H1 (cell line): ENCODE data around the gene STEAP2. TPM values are rescaled to one million over a fixed set of nuclear protein-coding genes. Genes with fewer than 3 reads are reported as not detected.

ENCODE experiments used
- CTCF ChIA-PET: fragments of 300-600 bp; sonication (Branson Sonifier 250); formaldehyde crosslinking; loops from one replicate; lab custom pipeline; 2021; ENCODE audit not compliant: partially characterized antibody; lab: Charles Lee
- POLR2A ChIA-PET: fragments of 300-600 bp; sonication (Branson Sonifier 250); formaldehyde crosslinking; loops from one replicate; lab custom pipeline; 2021; ENCODE audit warnings: inconsistent platforms; ENCODE audit not compliant: partially characterized antibody; lab: Charles Lee
- DNase-seq, 2 experiments: peaks; one replicate each; pipeline versions ENCODE4 v3.0.0 to v3.0.0-alpha.2; 2010 to 2022; ENCODE audit warnings: low spot score in 2 of 2, low read depth in 1 of 2, mixed read lengths in 1 of 2
- FAIRE-seq: peaks from 2 replicates; lab custom pipeline; 2011; peaks lifted over from hg19 to GRCh38; lab: Jason Lieb, UNC
- H2AFZ ChIP-seq: 2 replicates; pipeline ENCODE4 v1.8.1; 2012; ENCODE audit warnings: low read length, inconsistent platforms
- H2AK5ac ChIP-seq: 2 replicates; pipeline ENCODE4 v1.6.1; 2013; ENCODE audit warnings: low read depth, low read length
- H2BK120ac ChIP-seq: replicated peaks from 2 replicates; pipeline ENCODE3; 2013; ENCODE audit warnings: low read depth, low read length, inconsistent platforms
- H2BK12ac ChIP-seq: 2 replicates; pipeline ENCODE4 v1.6.1; 2013; ENCODE audit warnings: low read depth, low read length
- H2BK15ac ChIP-seq: 2 replicates; pipeline ENCODE4 v1.6.1; 2013; ENCODE audit warnings: low read length
- H2BK20ac ChIP-seq: 2 replicates; pipeline ENCODE4 v1.6.1; 2013; ENCODE audit warnings: low read length
- H2BK5ac ChIP-seq: 2 replicates; pipeline ENCODE4 v1.6.1; 2013; ENCODE audit warnings: low read depth, low read length
- H3K14ac ChIP-seq: 2 replicates; pipeline ENCODE4 v1.6.1; 2013; ENCODE audit warnings: inconsistent platforms; ENCODE audit not compliant: insufficient read length
- H3K18ac ChIP-seq: 2 replicates; pipeline ENCODE4 v1.6.1; 2013; ENCODE audit warnings: low read length; ENCODE audit errors: extremely low read depth
- H3K23ac ChIP-seq: 2 replicates; pipeline ENCODE4 v1.6.1; 2013; ENCODE audit warnings: inconsistent platforms; ENCODE audit not compliant: insufficient read length
- H3K23me2 ChIP-seq: 2 replicates; pipeline ENCODE4 v1.6.1; 2013; ENCODE audit warnings: low read depth, low read length
- H3K27ac ChIP-seq: 2 replicates; pipeline ENCODE4 v1.6.1; 2011; ENCODE audit warnings: low read depth, low read length, inconsistent platforms
- H3K27me3 ChIP-seq, 4 experiments: replicated peaks in 1 of 4; 1 replicate in 1 of 4; 2 replicates in 3 of 4; pipeline versions ENCODE4 v1.6.1 to v1.8.1; 2011 to 2013; ENCODE audit warnings: low read length in 3 of 4, mild to moderate bottlenecking in 3 of 4, inconsistent platforms in 2 of 4, mixed read lengths in 2 of 4, moderate library complexity in 1 of 4; ENCODE audit not compliant: control insufficient read depth in 3 of 4, insufficient read depth in 3 of 4; ENCODE audit errors: extremely low read depth in 1 of 4
- H3K36me3 ChIP-seq, 4 experiments: 2 replicates each; pipeline versions ENCODE4 v1.6.1 to v1.8.1; 2011 to 2013; ENCODE audit warnings: mild to moderate bottlenecking in 4 of 4, low read length in 3 of 4, moderate library complexity in 2 of 4, control low read depth in 1 of 4, inconsistent platforms in 1 of 4; ENCODE audit not compliant: insufficient read depth in 4 of 4, control insufficient read depth in 2 of 4
- H3K4ac ChIP-seq: replicated peaks from 2 replicates; pipeline ENCODE3; 2013; ENCODE audit warnings: low read length, low read depth, mixed read lengths, inconsistent platforms; ENCODE audit not compliant: insufficient read length
- H3K4me1 ChIP-seq, 4 experiments: replicated peaks in 1 of 4; 1 replicate in 1 of 4; 2 replicates in 3 of 4; pipeline versions ENCODE4 v1.6.1 to v1.8.1; 2011 to 2013; ENCODE audit warnings: low read length in 3 of 4, inconsistent platforms in 2 of 4, mixed read lengths in 1 of 4; ENCODE audit not compliant: insufficient read depth in 4 of 4, control insufficient read depth in 3 of 4
- H3K4me2 ChIP-seq, 2 experiments: 2 replicates each; pipeline versions ENCODE4 v1.6.1 to v1.8.1; 2011 to 2013; ENCODE audit warnings: low read depth in 2 of 2, low read length in 2 of 2, control low read depth in 1 of 2, inconsistent platforms in 1 of 2, mild to moderate bottlenecking in 1 of 2; ENCODE audit not compliant: insufficient read depth in 1 of 2
- H3K4me3 ChIP-seq, 4 experiments: fragments of 200-600, 300-600 bp in 1 of 4; sonication (generic), shearing (Covaris generic), sonication (Bioruptor Twin) in 1 of 4; 2 replicates each; pipeline versions ENCODE4 v1.5.1 to v1.8.1; 2011 to 2016; ENCODE audit warnings: low read length in 4 of 4, low read depth in 3 of 4, control low read depth in 2 of 4, inconsistent platforms in 2 of 4, mild to moderate bottlenecking in 2 of 4, mixed read lengths in 1 of 4, moderate library complexity in 1 of 4; ENCODE audit not compliant: insufficient read depth in 2 of 4; ENCODE audit errors: extremely low read depth in 1 of 4
- H3K56ac ChIP-seq: replicated peaks from 2 replicates; pipeline ENCODE3; 2013; ENCODE audit warnings: low read depth, mild to moderate bottlenecking, mixed read lengths, low read length, inconsistent platforms; ENCODE audit not compliant: insufficient read length
- H3K79me1 ChIP-seq: 2 replicates; pipeline ENCODE4 v1.6.1; 2013; ENCODE audit warnings: low read depth, low read length, control low read depth
- H3K79me2 ChIP-seq, 2 experiments: 2 replicates each; pipeline versions ENCODE4 v1.6.1 to v1.8.1; 2012 to 2013; ENCODE audit warnings: low read length in 2 of 2, mild to moderate bottlenecking in 2 of 2, inconsistent platforms in 1 of 2; ENCODE audit not compliant: insufficient read depth in 2 of 2, control insufficient read depth in 1 of 2
- H3K9ac ChIP-seq, 4 experiments: replicated peaks in 1 of 4; 1 replicate in 1 of 4; 2 replicates in 3 of 4; pipeline versions ENCODE4 v1.6.1 to v1.8.1; 2011 to 2013; ENCODE audit warnings: low read depth in 3 of 4, low read length in 3 of 4, control low read depth in 2 of 4, mild to moderate bottlenecking in 2 of 4, moderate library complexity in 2 of 4, inconsistent platforms in 1 of 4; ENCODE audit errors: extremely low read depth in 1 of 4
- H3K9me3 ChIP-seq, 2 experiments: 2 replicates each; pipeline versions ENCODE4 v1.6.1 to v1.8.1; 2012 to 2013; ENCODE audit warnings: mild to moderate bottlenecking in 2 of 2, moderate library complexity in 2 of 2, control low read depth in 1 of 2, inconsistent platforms in 1 of 2, low read depth in 1 of 2, low read length in 1 of 2, mixed read lengths in 1 of 2; ENCODE audit not compliant: insufficient read depth in 2 of 2
- H4K20me1 ChIP-seq, 2 experiments: replicated peaks in 1 of 2; 2 replicates each; pipeline versions ENCODE3 to v1.8.1; 2011 to 2013; ENCODE audit warnings: inconsistent platforms in 2 of 2, low read length in 2 of 2, mild to moderate bottlenecking in 1 of 2; ENCODE audit not compliant: insufficient read depth in 2 of 2, control insufficient read depth in 1 of 2
- H4K5ac ChIP-seq: 2 replicates; pipeline ENCODE4 v1.6.1; 2013; ENCODE audit warnings: low read length, low read depth, mixed read lengths, inconsistent platforms; ENCODE audit not compliant: insufficient read length
- H4K8ac ChIP-seq: 2 replicates; pipeline ENCODE4 v1.8.0; 2013; ENCODE audit warnings: mild to moderate bottlenecking, moderate library complexity, low read length, inconsistent platforms; ENCODE audit not compliant: insufficient read depth; ENCODE audit errors: extremely low read depth
- H4K91ac ChIP-seq: replicated peaks from 2 replicates; pipeline ENCODE3; 2013; ENCODE audit warnings: low read length, mixed read lengths, inconsistent platforms; ENCODE audit not compliant: insufficient read length
- ASH2L ChIP-seq: fragments of 200-600, 300-600 bp; sonication (generic); IDR thresholded peaks from one replicate; pipeline ENCODE4 v1.7.1; 2017; ENCODE audit warnings: low read length
- ATF3 ChIP-seq: IDR thresholded peaks from 2 replicates; pipeline ENCODE4 v1.6.1; 2011; ENCODE audit warnings: low read depth, mild to moderate bottlenecking, low read length; ENCODE audit not compliant: insufficient read depth
- BRCA1 ChIP-seq: IDR thresholded peaks from 2 replicates; pipeline ENCODE4 v1.6.1; 2012; ENCODE audit warnings: low read depth, low read length, improper control_type of control experiment
- CHD1 ChIP-seq: IDR thresholded peaks from 2 replicates; pipeline ENCODE4 v1.6.1; 2012; ENCODE audit warnings: low read depth, low read length, improper control_type of control experiment
- CTBP2 ChIP-seq: IDR thresholded peaks from 2 replicates; pipeline ENCODE4 v1.7.0; 2011; ENCODE audit warnings: borderline replicate concordance, mild to moderate bottlenecking, moderate library complexity, mixed read lengths, low read length; ENCODE audit not compliant: insufficient read depth, insufficient read length
- E2F6 ChIP-seq: IDR thresholded peaks from 2 replicates; pipeline ENCODE4 v1.6.1; 2012; ENCODE audit warnings: inconsistent platforms
- JUND ChIP-seq: IDR thresholded peaks from 2 replicates; pipeline ENCODE4 v1.6.1; 2011; ENCODE audit warnings: mild to moderate bottlenecking, improper control_type of control experiment, low read length
- RFX5 ChIP-seq: IDR thresholded peaks from 2 replicates; pipeline ENCODE4 v1.6.1; 2011; ENCODE audit warnings: low read depth, low read length, improper control_type of control experiment, borderline replicate concordance
- TBP ChIP-seq: IDR thresholded peaks from 2 replicates; pipeline ENCODE4 v1.6.1; 2011; ENCODE audit warnings: low read depth, low read length, improper control_type of control experiment
- YY1 ChIP-seq: IDR thresholded peaks from 2 replicates; pipeline ENCODE4 v1.6.1; 2011; ENCODE audit warnings: low read depth, mild to moderate bottlenecking, low read length
- WGBS, 2 experiments: shearing (Covaris generic) in 1 of 2; methylation state at CpG; one replicate each; pipeline versions ENCODE4 v1.1.6 to v1.1.7; 2013 to 2015; ENCODE audit warnings: low lambda C conversion rate in 2 of 2, mixed read lengths in 2 of 2, inconsistent platforms in 1 of 2, low coverage in 1 of 2, missing lambda C conversion rate in 1 of 2; ENCODE audit not compliant: insufficient replicate concordance in 2 of 2, insufficient coverage in 1 of 2, insufficient read length in 1 of 2; ENCODE audit errors: extremely low coverage in 1 of 2, missing lambda C conversion rate in 1 of 2; 5-methylcytosine and 5-hydroxymethylcytosine counted together
- polyA plus RNA-seq, 7 experiments: library from polyadenylated mRNA; depleted of rRNA in 3 of 7; stranded (reverse) in 5 of 7; unstranded in 2 of 7; fragments of >200 nt in 5 of 7; fragments of 200-250 nt in 2 of 7; gene quantifications; 1 replicate in 5 of 7; 2 replicates in 1 of 7; 4 replicates in 1 of 7; pipeline versions ENCODE4 v1.2.1 to v1.2.3, GENCODE V29; 2011 to 2013; ENCODE audit warnings: missing spikeins in 2 of 7, mixed read lengths in 2 of 7
- total RNA-seq: library from RNA; stranded (reverse); fragmentation: NEBNext Ultra II Directional; extraction: Animal tissue kit (Norgen Biotek cat#: 25700); gene quantifications from 2 replicates; pipeline ENCODE4 v1.2.1, GENCODE V29; 2021

STEAP2 gene
- total and polyA plus RNA-seq, 2 of the 8 experiments (the other 6 are each of a cell fraction or from before 2014, with no cell fraction given), result 13.4 to 18.4 TPM

- no peaks in the 10 kb centered on the region for H3K79me2 ChIP-seq
- no peak overlapping the region for H2BK20ac ChIP-seq
- H3K79me1 ChIP-seq, result no peaks in the 10 kb centered on the region
- H2AFZ ChIP-seq, result no peak overlapping the region
- no peaks in the 10 kb centered on the region for H3K23me2 ChIP-seq
- H3K4me3 ChIP-seq, result no peak overlapping the region
- ChIA-PET CTCF (no interaction called here), POLR2A (interaction anchor here (1.7 kb wide), 1 partner anchor 12 kb away, joined by 4 read pairs; no protein-coding TSS in a partner anchor)
- H3K56ac ChIP-seq, result no peak overlapping the region
- peaks cover 0 to 27% (median 3%) of the 10 kb centered on the region in 4 experiments; a peak in 4 of 8 replicates for H3K36me3 ChIP-seq
- no peak overlapping the region for H2BK120ac ChIP-seq
- H2BK5ac ChIP-seq, result no peak overlapping the region
- no peaks in the 10 kb centered on the region for H3K9me3 ChIP-seq
- no peak overlapping the region for H3K4me2 ChIP-seq
- no peaks in the 10 kb centered on the region for H3K4me1 ChIP-seq
- H2BK12ac ChIP-seq, result no peak overlapping the region
- no peak overlapping the region for H4K8ac ChIP-seq
- H3K14ac ChIP-seq, result no peak overlapping the region
- no peak overlapping the region for H3K27ac ChIP-seq
- 91% methylated on average over 2 of the region's 2 CpGs; no CpG with 5 or more reads in 1 of the 2 experiments for whole genome bisulfite sequencing, 2 experiments
- FAIRE-seq (no peak), DNase-seq (no peak)
- no peaks in the 10 kb centered on the region for H4K20me1 ChIP-seq
- H3K4ac ChIP-seq, result no peak overlapping the region
- H2AK5ac ChIP-seq, result no peak overlapping the region
- no peak overlapping the region for H2BK15ac ChIP-seq
- no peak overlapping the region for H4K5ac ChIP-seq
- H3K23ac ChIP-seq, result no peak overlapping the region
- no peak overlapping the region for H3K9ac ChIP-seq
- no peaks in the 10 kb centered on the region for H3K27me3 ChIP-seq
- TF ChIP-seq YY1 (no peak), TBP (no peak), E2F6 (no peak), RFX5 (no peak), JUND (no peak), CTBP2 (no peak), BRCA1 (no peak), ATF3 (no peak), CHD1 (no peak), ASH2L (no peak)
- no peak overlapping the region for H3K18ac ChIP-seq
- H4K91ac ChIP-seq, result no peak overlapping the region
Measured at GRCh38 chr7:90230834-90231233, 19.3 kb downstream of the STEAP2 start.
